Measurements from ENCODE around the gene WFDC12. TPM values are rescaled to one million over a fixed set of nuclear protein-coding genes. Genes with fewer than 3 reads are reported as not detected.

WFDC12 gene
- total RNA-seq, 1 experiment from 2014 or later, result not detected

- intact Hi-C loops (cut with micrococcal nuclease; ENCODE audit: unreplicated experiment), result no loop called here
- Mint-ChIP-seq H3K27me3 (ENCODE audit: unreplicated experiment) (no peaks in the 10 kb centered on the region), H3K27ac (ENCODE audit: unreplicated experiment) (no peak overlapping the region), H3K36me3 (ENCODE audit: insufficient read depth, unreplicated experiment) (no peaks in the 10 kb centered on the region), H3K9me3 (ENCODE audit: low read depth, unreplicated experiment) (no peaks in the 10 kb centered on the region), H3K4me3 (ENCODE audit: low read depth, unreplicated experiment) (no peak overlapping the region), H3K4me1 (ENCODE audit: low read depth, unreplicated experiment) (no peaks in the 10 kb centered on the region)
- no peak for TF ChIP-seq CTCF (IDR thresholded peaks at IDR 0.05; ENCODE audit: unreplicated experiment)
- no TSS peak for BruUV-seq (replicated peaks)
- CTCF ChIA-PET, result no interaction called here
- DNase-seq, result no peak
Measured at GRCh38 chr20:45087097-45087790, 37.0 kb downstream of the WFDC12 start.

- BruUV-seq (replicated peaks), result no TSS peak
- Mint-ChIP-seq H3K27ac (ENCODE audit: unreplicated experiment) (no peak overlapping the region), H3K27me3 (ENCODE audit: unreplicated experiment) (no peaks in the 10 kb centered on the region), H3K4me1 (ENCODE audit: low read depth, unreplicated experiment) (no peaks in the 10 kb centered on the region), H3K9me3 (ENCODE audit: low read depth, unreplicated experiment) (peaks cover 4% of the 10 kb centered on the region), H3K4me3 (ENCODE audit: low read depth, unreplicated experiment) (no peak overlapping the region), H3K36me3 (ENCODE audit: insufficient read depth, unreplicated experiment) (peaks cover 6% of the 10 kb centered on the region)
- CTCF ChIA-PET, result no interaction called here
- intact Hi-C loops (cut with micrococcal nuclease; ENCODE audit: unreplicated experiment), result no loop called here
- no peak for TF ChIP-seq CTCF (IDR thresholded peaks at IDR 0.05; ENCODE audit: unreplicated experiment)
- DNase-seq, result no peak
Measured at GRCh38 chr20:45085867-45086266, 38.4 kb downstream of the WFDC12 start.

- Mint-ChIP-seq H3K9me3 (ENCODE audit: low read depth, unreplicated experiment) (peaks cover 4% of the 10 kb centered on the region), H3K36me3 (ENCODE audit: insufficient read depth, unreplicated experiment) (peaks cover 6% of the 10 kb centered on the region), H3K27ac (ENCODE audit: unreplicated experiment) (no peak overlapping the region), H3K27me3 (ENCODE audit: unreplicated experiment) (no peaks in the 10 kb centered on the region), H3K4me1 (ENCODE audit: low read depth, unreplicated experiment) (no peaks in the 10 kb centered on the region), H3K4me3 (ENCODE audit: low read depth, unreplicated experiment) (no peak overlapping the region)
- intact Hi-C loops (cut with micrococcal nuclease; ENCODE audit: unreplicated experiment), result no loop called here
- TF ChIP-seq CTCF (IDR thresholded peaks at IDR 0.05; ENCODE audit: unreplicated experiment), result no peak
- CTCF ChIA-PET, result no interaction called here
- no TSS peak for BruUV-seq (replicated peaks)
- DNase-seq, result no peak
Measured at GRCh38 chr20:45085289-45085688, 39.0 kb downstream of the WFDC12 start.

- Mint-ChIP-seq H3K27me3 (ENCODE audit: unreplicated experiment) (no peaks in the 10 kb centered on the region), H3K27ac (ENCODE audit: unreplicated experiment) (no peak overlapping the region), H3K9me3 (ENCODE audit: low read depth, unreplicated experiment) (peaks cover 4% of the 10 kb centered on the region), H3K4me3 (ENCODE audit: low read depth, unreplicated experiment) (no peak overlapping the region), H3K36me3 (ENCODE audit: insufficient read depth, unreplicated experiment) (peaks cover 6% of the 10 kb centered on the region), H3K4me1 (ENCODE audit: low read depth, unreplicated experiment) (no peaks in the 10 kb centered on the region)
- CTCF ChIA-PET, result interaction anchor here (1.1 to 2.2 kb wide), 2 partner anchors 12 to 39 kb away, joined by 3 to 7 read pairs; no protein-coding TSS in a partner anchor
- no peak for DNase-seq
- intact Hi-C loops (cut with micrococcal nuclease; ENCODE audit: unreplicated experiment), result loop anchor here (5.0 kb wide), 1 partner anchor 41 kb away; no protein-coding TSS in a partner anchor
- no TSS peak for BruUV-seq (replicated peaks)
- no peak for TF ChIP-seq CTCF (IDR thresholded peaks at IDR 0.05; ENCODE audit: unreplicated experiment)
Measured at GRCh38 chr20:45083127-45083526, 41.1 kb downstream of the WFDC12 start.
